GM19238 (cell line): ENCODE measurements around the gene MTMR3.

Source experiments
- DNase-seq: peaks from one replicate; pipeline ENCODE4 v3.0.0; 2011; ENCODE audit warnings: low spot score; ENCODE audit not compliant: insufficient read length

MTMR3 gene

DNA sequence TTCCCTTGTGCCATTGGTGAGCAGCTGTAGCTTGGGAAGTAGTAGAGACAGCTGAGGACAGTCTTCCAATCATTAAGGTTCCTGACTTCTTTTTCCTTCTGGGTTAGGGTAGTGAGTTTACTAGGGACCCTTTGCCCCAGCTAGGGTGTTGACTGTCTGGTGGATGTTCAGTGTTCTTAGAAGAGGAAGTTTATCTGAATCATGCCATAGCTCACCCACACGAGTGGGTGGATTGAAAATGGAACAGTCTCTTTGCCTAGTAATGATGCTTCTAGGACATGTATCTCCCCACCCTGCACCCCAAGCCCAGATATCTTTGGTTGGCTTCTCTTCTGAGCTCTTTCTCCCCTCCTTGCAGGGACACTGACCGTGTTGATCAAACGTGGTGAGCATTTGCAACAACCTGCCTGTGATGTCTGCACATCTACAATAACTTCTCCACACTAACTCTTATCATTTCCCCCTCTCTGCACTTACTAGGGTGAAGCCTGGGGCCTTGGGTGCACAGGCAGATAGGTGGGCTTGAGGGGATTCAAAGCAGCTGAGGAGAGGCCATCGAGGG lies 140.2 kb downstream of the MTMR3 start:
- no peak for DNase-seq

GRCh38 chr22:30024231-30024630 lies 141.3 kb downstream of the MTMR3 start:
- no peak for DNase-seq

GRCh38 chr22:30025221-30025620 lies 142.2 kb downstream of the MTMR3 start:
- DNase-seq, result no peak

- no peak for DNase-seq
Measured at GRCh38 chr22:30026756-30027155, 143.8 kb downstream of the MTMR3 start.

- DNase-seq, result no peak
Measured at GRCh38 chr22:30027169-30027568, 144.2 kb downstream of the MTMR3 start.

DNA sequence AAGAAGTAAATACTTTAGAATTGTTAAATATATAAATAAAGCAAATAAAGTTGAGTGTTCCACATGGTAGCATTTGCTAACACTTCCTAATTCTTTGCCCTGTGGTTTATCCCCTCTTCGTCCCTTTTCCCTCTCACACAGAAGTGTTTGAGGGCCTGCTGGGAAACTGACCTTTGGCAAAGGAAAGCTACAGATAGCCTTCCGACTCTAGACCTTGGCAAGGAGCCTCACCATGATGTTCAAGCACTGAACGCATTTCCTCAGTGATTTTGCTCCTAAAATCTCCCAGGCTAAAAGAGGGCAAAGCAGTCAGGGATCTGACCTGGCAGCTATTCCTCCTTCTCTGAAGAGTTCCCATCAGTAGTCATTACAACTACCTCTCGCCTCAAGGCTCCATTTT lies 144.8 kb downstream of the MTMR3 start:
- DNase-seq, result no peak

DNA sequence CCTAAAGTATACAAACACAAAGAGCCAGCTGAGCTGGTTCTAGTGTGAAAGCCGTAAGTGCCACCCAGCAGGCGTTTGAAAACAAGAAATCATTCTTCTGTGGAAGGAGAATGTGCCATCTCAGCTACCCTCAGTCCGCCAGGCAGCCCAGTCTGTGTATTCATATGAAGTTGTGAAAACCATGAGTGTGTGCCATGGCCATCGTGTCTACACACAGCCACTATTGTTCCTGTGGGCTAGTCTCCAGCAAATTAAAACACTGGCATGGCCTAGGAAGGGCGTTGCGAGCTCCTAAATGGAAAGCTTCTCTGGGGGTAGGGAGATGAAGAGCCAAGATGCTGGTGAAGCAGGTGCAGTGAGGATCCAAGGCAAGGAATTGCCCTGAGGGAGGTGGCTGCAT lies 145.8 kb downstream of the MTMR3 start:
- DNase-seq, result no peak

DNA sequence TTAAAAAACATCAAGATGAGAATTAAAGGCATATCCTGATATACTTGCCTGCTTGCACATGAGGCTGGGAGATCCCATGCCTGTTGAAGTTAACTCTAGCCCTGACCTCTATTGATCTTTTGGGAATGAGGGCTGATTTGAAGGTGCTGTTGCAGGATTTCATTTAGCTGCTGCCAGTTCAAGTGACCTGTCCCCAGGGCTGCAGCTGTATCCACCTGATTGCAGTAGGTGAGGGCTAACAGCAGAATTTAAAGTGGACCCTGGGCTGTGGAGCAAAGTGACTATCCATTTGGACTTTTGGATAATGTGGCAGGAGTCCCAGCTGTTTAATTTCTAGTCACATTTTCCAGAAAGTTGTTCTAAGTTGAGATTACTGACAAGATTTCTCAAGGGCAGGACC lies 146.5 kb downstream of the MTMR3 start:
- DNase-seq, result no peak

GRCh38 chr22:30030329-30030728 lies 147.4 kb downstream of the MTMR3 start:
- no peak for DNase-seq

DNA sequence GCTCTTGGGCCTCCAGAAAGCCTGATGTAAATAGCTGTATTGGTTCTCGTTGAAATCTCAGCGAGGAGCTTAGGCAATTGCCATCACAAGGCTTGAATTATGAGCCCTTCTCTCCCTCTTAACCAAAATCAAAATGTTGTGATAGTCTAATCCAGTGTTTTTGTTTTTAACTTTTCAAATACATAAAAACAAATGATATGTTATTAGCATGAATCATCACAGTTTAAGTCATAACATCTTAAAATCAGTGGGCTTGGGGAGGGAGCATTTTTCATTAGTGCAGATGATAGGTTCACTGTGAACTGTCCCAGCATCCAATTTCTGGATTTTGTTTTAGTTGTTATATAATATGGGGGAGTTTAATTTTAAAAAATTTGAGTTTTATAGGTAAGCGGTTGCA lies 148.4 kb downstream of the MTMR3 start:
- DNase-seq, result no peak

GRCh38 chr22:30031764-30032455 lies 148.9 kb downstream of the MTMR3 start:
- no peak for DNase-seq

- DNase-seq, result no peak
Measured at GRCh38 chr22:30033137-30033536, 150.2 kb downstream of the MTMR3 start.

DNA sequence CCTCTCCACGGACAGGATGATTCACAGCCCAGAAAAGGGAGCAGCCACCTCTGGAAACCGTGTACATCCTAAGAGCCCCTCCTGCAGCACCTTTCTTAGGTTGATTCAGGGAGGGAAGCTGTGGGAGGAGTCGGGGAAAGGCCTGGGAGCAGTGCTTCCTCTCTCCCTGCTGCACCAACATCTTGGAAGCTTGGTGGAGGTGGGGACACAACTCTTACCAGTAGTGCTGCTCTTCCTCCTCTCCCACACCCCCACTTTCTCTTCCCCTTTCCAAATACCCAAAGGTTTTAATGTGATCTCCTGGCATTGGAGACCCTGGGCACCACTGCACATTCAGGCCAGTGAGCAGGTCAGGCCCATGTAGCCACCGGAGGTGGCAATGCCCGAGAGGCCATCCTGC lies 150.9 kb downstream of the MTMR3 start:
- DNase-seq, result no peak

GRCh38 chr22:30036656-30037055 lies 153.7 kb downstream of the MTMR3 start:
- DNase-seq, result no peak

GRCh38 chr22:30038219-30038618 lies 155.2 kb downstream of the MTMR3 start:
- no peak for DNase-seq

GRCh38 chr22:30040499-30041260 lies 157.7 kb downstream of the MTMR3 start:
- no peak for DNase-seq

- DNase-seq, result no peak
Measured at GRCh38 chr22:30041475-30041874, 158.5 kb downstream of the MTMR3 start.

DNA sequence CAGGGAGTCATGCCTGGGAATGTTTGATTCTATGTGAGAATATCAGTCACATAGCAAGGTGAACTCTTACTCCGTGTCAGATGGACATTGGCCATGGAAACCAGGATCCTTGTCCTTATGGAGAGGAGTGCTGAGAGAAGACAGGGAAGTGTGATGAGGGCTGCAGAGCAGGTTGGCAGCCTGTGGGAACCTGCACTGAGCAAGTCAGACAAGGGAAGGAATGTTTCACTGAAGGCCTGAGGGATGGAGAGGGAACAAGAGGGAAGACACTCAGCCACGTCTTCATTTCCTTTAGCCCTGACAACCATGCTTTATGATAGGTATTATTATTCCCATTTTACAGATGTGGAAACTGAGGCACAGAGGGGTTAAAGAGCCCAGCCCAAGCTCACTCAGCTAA lies 158.9 kb downstream of the MTMR3 start:
- no peak for DNase-seq

DNA sequence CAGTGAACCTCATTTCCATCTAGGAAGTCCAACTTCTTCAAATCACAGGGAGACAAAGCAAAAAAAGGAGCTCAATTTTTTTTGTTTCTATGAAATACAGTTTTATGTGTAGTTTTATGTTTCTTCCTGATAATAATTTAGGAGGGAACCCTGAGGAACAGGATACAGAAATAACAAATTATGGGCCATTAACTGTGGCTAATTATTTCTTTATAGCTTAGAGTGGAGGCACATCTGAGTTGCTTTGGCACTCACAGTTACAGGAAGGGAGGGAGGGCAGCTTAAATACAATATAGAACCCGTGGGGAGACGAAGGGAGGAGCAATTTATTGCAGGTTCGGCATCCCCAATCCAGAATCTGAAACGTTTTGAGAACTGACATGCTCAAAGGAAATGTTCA lies 160.2 kb downstream of the MTMR3 start:
- no peak for DNase-seq

GRCh38 chr22:30044369-30044768 lies 161.4 kb downstream of the MTMR3 start:
- DNase-seq, result no peak

GRCh38 chr22:30044881-30045493 lies 162.0 kb downstream of the MTMR3 start:
- no peak for DNase-seq

- DNase-seq, result no peak
Measured at GRCh38 chr22:30045494-30045887, 162.5 kb downstream of the MTMR3 start.
